GM12878 (cell line): Measurements from ENCODE around the gene BRSK2. TPM values are rescaled to one million over a fixed set of nuclear protein-coding genes. Genes with fewer than 3 reads are reported as not detected.

Experiments
- EP300 ChIP-seq, 2 experiments: fragments of 150-350 bp in 1 of 2; IDR thresholded peaks; 2 replicates each; pipeline ENCODE4 v1.6.1; 2011 to 2012; ENCODE audit warnings: low read depth in 2 of 2, low read length in 2 of 2, borderline replicate concordance in 1 of 2, improper control_type of control experiment in 1 of 2, inconsistent platforms in 1 of 2; ENCODE audit not compliant: control insufficient read depth in 1 of 2
- FOXK2 ChIP-seq: fragments of 450-650 bp; IDR thresholded peaks from 2 replicates; pipeline ENCODE4 v1.6.1; 2017; ENCODE audit warnings: mild to moderate bottlenecking, moderate library complexity
- GATAD2B ChIP-seq: fragments of 450-650 bp; conservative IDR thresholded peaks from 2 replicates; pipeline ENCODE4 v1.6.1; 2017; ENCODE audit warnings: low read depth, mild to moderate bottlenecking, moderate library complexity
- IRF4 ChIP-seq: IDR thresholded peaks from 2 replicates; pipeline ENCODE4 v1.6.1; 2011; ENCODE audit warnings: low read depth, low read length
- KDM1A ChIP-seq: fragments of 200-600 bp; sonication (generic); IDR thresholded peaks from 2 replicates; pipeline ENCODE4 v1.6.1; 2016; ENCODE audit warnings: borderline replicate concordance
- MAX ChIP-seq: IDR thresholded peaks from 2 replicates; pipeline ENCODE4 v1.6.1; 2012; ENCODE audit warnings: low read depth, low read length, improper control_type of control experiment
- MEF2B ChIP-seq: fragments of 450-650 bp; IDR thresholded peaks from 2 replicates; pipeline ENCODE4 v1.6.1; 2018; ENCODE audit warnings: mild to moderate bottlenecking, moderate library complexity; ENCODE audit not compliant: partially characterized antibody, poor library complexity, severe bottlenecking
- NFYA ChIP-seq: IDR thresholded peaks from 2 replicates; pipeline ENCODE4 v1.6.1; 2011; ENCODE audit warnings: low read depth, mild to moderate bottlenecking, low read length, improper control_type of control experiment, borderline replicate concordance
- NR2F1 ChIP-seq: fragments of 450-650 bp; conservative IDR thresholded peaks from 2 replicates; pipeline ENCODE4 v1.6.1; 2017; ENCODE audit warnings: mild to moderate bottlenecking
- SMARCA5 ChIP-seq: fragments of 450-650 bp; IDR thresholded peaks from 2 replicates; pipeline ENCODE4 v1.6.1; 2017; ENCODE audit warnings: mild to moderate bottlenecking
- SMC3 ChIP-seq: IDR thresholded peaks from 2 replicates; pipeline ENCODE4 v1.6.1; 2011; ENCODE audit warnings: low read length, improper control_type of control experiment, borderline replicate concordance
- SREBF1 ChIP-seq: IDR thresholded peaks from 2 replicates; pipeline ENCODE4 v1.6.1; 2012; ENCODE audit warnings: mild to moderate bottlenecking, low read length
- STAT1 ChIP-seq: fragments of 450-650 bp; conservative IDR thresholded peaks from 2 replicates; pipeline ENCODE4 v1.6.1; 2014; ENCODE audit warnings: antibody characterized with exemption, mild to moderate bottlenecking
- TARDBP ChIP-seq: IDR thresholded peaks from 2 replicates; pipeline ENCODE4 v1.6.1; 2016; ENCODE audit warnings: borderline replicate concordance
- YY1 ChIP-seq: IDR thresholded peaks from 2 replicates; pipeline ENCODE4 v1.6.1; 2011; ENCODE audit warnings: low read depth, mild to moderate bottlenecking, low read length
- ZBTB33 ChIP-seq: fragments of 450-650 bp; IDR thresholded peaks from 2 replicates; pipeline ENCODE4 v1.6.1; 2017; ENCODE audit warnings: mild to moderate bottlenecking
- ZNF207 ChIP-seq: fragments of 450-650 bp; IDR thresholded peaks from 2 replicates; pipeline ENCODE4 v1.6.1; 2014; ENCODE audit warnings: antibody characterized with exemption, mild to moderate bottlenecking, borderline replicate concordance
- polyA plus RNA-seq, 11 experiments: library from polyadenylated mRNA; depleted of rRNA in 4 of 11; unstranded in 6 of 11; stranded (reverse) in 5 of 11; fragments of >200 nt; fragmentation: Nextera tagmentation in 4 of 11; fragmentation: Illumina TruSeq in 1 of 11; extraction: Ambion mirVana in 4 of 11; extraction: Trizol in 1 of 11; gene quantifications; 1 replicate in 1 of 11; 2 replicates in 10 of 11; pipeline versions ENCODE4 v1.2.1 to v1.2.3, GENCODE V29; 2011 to 2016; ENCODE audit warnings: inconsistent platforms in 2 of 11, missing spikeins in 2 of 11, low read depth in 1 of 11
- total RNA-seq, 4 experiments: library from RNA; depleted of rRNA in 3 of 4; stranded (reverse); fragments of >200 nt in 3 of 4; fragmentation: Illumina TruSeq in 1 of 4; extraction: Trizol in 1 of 4; gene quantifications; 2 replicates each; pipeline versions ENCODE4 v1.2.1 to v1.2.3, GENCODE V29; 2013 to 2021
- TF ChIP-seq, protein P1 (sequence below): fragments of 450-650 bp; IDR thresholded peaks from 2 replicates; pipeline ENCODE4 v1.6.1; 2018; ENCODE audit warnings: borderline replicate concordance, mild to moderate bottlenecking; ENCODE audit not compliant: partially characterized antibody
- TF ChIP-seq, protein P2 (sequence below): IDR thresholded peaks from 2 replicates; pipeline ENCODE4 v1.6.1; 2012; ENCODE audit warnings: low read depth, low read length, improper control_type of control experiment
- TF ChIP-seq, protein P3 (sequence below): fragments of 450-650 bp; IDR thresholded peaks from 2 replicates; pipeline ENCODE4 v1.6.1; 2017; ENCODE audit warnings: mild to moderate bottlenecking, moderate library complexity

BRSK2 gene
- total and polyA plus RNA-seq, 10 of the 15 experiments (the other 5 are each of a cell fraction or from before 2014, with no cell fraction given): 0.13 TPM; not detected in 9

DNA sequence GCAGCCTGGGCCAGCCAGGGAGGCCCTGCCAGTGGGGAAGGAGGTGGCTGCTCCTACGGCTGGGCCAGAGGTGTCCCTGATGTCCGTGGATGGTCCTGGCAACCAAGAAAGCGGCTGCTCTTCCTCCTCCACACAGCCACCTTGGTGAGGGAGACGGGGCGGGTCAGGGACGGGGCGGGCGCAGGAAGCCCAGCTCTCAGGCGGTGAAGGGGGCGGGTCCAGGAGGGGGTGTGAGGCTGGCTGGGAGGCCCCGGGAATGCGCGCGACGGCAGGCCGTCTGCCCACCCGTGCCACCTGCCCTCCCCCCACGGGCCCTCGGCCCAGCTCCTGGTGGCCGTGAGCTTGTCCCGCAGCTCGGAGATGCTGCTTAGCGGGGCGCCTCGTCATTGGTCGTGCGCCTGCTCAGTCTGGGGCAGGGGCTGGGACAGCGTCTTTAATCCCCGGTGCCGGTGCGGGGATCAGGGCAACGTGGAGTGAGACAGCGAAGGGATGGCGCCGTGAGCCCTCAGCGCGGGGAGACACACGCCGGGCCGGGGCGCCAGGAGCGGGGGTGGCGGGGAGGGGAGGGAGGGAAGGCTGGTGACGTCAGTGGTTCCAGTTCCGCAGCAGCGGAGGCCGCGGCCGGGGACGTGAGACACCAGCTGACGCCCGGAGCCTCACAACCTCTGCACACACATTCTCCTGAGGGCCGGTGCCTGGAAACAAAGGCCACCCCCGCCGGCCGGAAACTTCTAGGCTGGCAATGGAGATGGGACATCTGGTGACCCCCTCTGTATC lies 6.7 kb upstream of the BRSK2 start (continued):
- TF ChIP-seq ZBTB33 (no peak), ZNF207 (no peak), MAX (no peak), FOXK2 (no peak), YY1 (no peak), TARDBP (no peak), GATAD2B (0 out of 2 replicates have a peak, but pooled peaks have one; percentile 28), SMARCA5 (no peak), IRF4 (no peak), STAT1 (no peak), EP300 (IDR thresholded peaks at IDR 0.05; ENCODE audit: borderline replicate concordance in 1 of 2, control insufficient read depth in 1 of 2, low read depth in 2 of 2, low read length in 2 of 2) (0 out of 4 replicates have a peak, but pooled peaks of 1 of the 2 experiments have one; percentile 24), KDM1A (no peak), MEF2B (no peak), SREBF1 (no peak), SMC3 (no peak), NR2F1 (no peak; the same call in 1 of the 2 replicates), NFYA (no peak)
- TF ChIP-seq, protein P1, sequence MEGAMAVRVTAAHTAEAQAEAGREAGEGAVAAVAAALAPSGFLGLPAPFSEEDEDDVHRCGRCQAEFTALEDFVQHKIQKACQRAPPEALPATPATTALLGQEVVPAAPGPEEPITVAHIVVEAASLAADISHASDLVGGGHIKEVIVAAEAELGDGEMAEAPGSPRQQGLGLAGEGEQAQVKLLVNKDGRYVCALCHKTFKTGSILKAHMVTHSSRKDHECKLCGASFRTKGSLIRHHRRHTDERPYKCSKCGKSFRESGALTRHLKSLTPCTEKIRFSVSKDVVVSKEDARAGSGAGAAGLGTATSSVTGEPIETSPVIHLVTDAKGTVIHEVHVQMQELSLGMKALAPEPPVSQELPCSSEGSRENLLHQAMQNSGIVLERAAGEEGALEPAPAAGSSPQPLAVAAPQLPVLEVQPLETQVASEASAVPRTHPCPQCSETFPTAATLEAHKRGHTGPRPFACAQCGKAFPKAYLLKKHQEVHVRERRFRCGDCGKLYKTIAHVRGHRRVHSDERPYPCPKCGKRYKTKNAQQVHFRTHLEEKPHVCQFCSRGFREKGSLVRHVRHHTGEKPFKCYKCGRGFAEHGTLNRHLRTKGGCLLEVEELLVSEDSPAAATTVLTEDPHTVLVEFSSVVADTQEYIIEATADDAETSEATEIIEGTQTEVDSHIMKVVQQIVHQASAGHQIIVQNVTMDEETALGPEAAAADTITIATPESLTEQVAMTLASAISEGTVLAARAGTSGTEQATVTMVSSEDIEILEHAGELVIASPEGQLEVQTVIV: no peak
- TF ChIP-seq, protein P2, sequence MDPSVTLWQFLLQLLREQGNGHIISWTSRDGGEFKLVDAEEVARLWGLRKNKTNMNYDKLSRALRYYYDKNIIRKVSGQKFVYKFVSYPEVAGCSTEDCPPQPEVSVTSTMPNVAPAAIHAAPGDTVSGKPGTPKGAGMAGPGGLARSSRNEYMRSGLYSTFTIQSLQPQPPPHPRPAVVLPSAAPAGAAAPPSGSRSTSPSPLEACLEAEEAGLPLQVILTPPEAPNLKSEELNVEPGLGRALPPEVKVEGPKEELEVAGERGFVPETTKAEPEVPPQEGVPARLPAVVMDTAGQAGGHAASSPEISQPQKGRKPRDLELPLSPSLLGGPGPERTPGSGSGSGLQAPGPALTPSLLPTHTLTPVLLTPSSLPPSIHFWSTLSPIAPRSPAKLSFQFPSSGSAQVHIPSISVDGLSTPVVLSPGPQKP: no peak
- TF ChIP-seq, protein P3, sequence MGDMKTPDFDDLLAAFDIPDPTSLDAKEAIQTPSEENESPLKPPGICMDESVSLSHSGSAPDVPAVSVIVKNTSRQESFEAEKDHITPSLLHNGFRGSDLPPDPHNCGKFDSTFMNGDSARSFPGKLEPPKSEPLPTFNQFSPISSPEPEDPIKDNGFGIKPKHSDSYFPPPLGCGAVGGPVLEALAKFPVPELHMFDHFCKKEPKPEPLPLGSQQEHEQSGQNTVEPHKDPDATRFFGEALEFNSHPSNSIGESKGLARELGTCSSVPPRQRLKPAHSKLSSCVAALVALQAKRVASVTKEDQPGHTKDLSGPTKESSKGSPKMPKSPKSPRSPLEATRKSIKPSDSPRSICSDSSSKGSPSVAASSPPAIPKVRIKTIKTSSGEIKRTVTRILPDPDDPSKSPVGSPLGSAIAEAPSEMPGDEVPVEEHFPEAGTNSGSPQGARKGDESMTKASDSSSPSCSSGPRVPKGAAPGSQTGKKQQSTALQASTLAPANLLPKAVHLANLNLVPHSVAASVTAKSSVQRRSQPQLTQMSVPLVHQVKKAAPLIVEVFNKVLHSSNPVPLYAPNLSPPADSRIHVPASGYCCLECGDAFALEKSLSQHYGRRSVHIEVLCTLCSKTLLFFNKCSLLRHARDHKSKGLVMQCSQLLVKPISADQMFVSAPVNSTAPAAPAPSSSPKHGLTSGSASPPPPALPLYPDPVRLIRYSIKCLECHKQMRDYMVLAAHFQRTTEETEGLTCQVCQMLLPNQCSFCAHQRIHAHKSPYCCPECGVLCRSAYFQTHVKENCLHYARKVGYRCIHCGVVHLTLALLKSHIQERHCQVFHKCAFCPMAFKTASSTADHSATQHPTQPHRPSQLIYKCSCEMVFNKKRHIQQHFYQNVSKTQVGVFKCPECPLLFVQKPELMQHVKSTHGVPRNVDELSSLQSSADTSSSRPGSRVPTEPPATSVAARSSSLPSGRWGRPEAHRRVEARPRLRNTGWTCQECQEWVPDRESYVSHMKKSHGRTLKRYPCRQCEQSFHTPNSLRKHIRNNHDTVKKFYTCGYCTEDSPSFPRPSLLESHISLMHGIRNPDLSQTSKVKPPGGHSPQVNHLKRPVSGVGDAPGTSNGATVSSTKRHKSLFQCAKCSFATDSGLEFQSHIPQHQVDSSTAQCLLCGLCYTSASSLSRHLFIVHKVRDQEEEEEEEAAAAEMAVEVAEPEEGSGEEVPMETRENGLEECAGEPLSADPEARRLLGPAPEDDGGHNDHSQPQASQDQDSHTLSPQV: no peak
